SU-DHL-6 (cell line): ENCODE results near the gene CTTNBP2NL.
"Not testable (repeated sequence)": the region's sequence is repeated elsewhere in the genome, so short reads cannot be mapped to it uniquely, and the experiment has no call there.

Source experiments
- H2AFZ ChIP-seq: fragments of 200-600 bp; sonication (generic); 2 replicates; pipeline ENCODE4 v1.6.1; 2014; ENCODE audit warnings: low read depth, mild to moderate bottlenecking, moderate library complexity, mixed read lengths, antibody characterized with exemption, low read length; ENCODE audit not compliant: severe bottlenecking
- H3F3A ChIP-seq: fragments of 200-600 bp; shearing (Covaris generic); 2 replicates; pipeline ENCODE4 v1.6.0; 2016; ENCODE audit warnings: antibody characterized with exemption, mild to moderate bottlenecking; ENCODE audit not compliant: insufficient read depth
- H3K27ac ChIP-seq: fragments of 200-600 bp; sonication (generic); 2 replicates; pipeline ENCODE4 v1.5.1; 2016; ENCODE audit warnings: low read depth, mild to moderate bottlenecking, low read length, moderate library complexity, mixed read lengths
- H3K27me3 ChIP-seq: fragments of 200-600 bp; sonication (generic), shearing (Covaris generic); 2 replicates; pipeline ENCODE4 v1.6.0; 2014; ENCODE audit warnings: mild to moderate bottlenecking, low read length
- H3K36me3 ChIP-seq: fragments of 200-600 bp; sonication (generic); 2 replicates; pipeline ENCODE4 v1.6.1; 2014; ENCODE audit warnings: mild to moderate bottlenecking, low read length, mixed read lengths
- H3K4me2 ChIP-seq: fragments of 300-600, 200-600 bp; shearing (Covaris generic), sonication (generic); 2 replicates; pipeline ENCODE4 v1.6.0; 2014; ENCODE audit warnings: low read length, low read depth, mild to moderate bottlenecking; ENCODE audit not compliant: poor library complexity, severe bottlenecking
- H3K4me3 ChIP-seq: fragments of 200-600 bp; sonication (generic); 2 replicates; pipeline ENCODE4 v1.5.1; 2014; ENCODE audit warnings: antibody characterized with exemption, low read length, mild to moderate bottlenecking, mixed read lengths; ENCODE audit not compliant: insufficient read depth, poor library complexity, severe bottlenecking
- H3K79me2 ChIP-seq: fragments of 200-600 bp; sonication (generic); 2 replicates; pipeline ENCODE4 v1.6.1; 2014; ENCODE audit warnings: mild to moderate bottlenecking, low read length, moderate library complexity; ENCODE audit not compliant: insufficient read depth
- H3K9ac ChIP-seq: fragments of 200-600 bp; sonication (generic); 2 replicates; pipeline ENCODE4 v1.7.0; 2014; ENCODE audit warnings: mild to moderate bottlenecking, low read length
- H3K9me2 ChIP-seq: fragments of 200-600 bp; sonication (generic); replicated peaks from 2 replicates; pipeline ENCODE4 v1.6.1; 2014; ENCODE audit warnings: low read length; ENCODE audit not compliant: insufficient read depth
- H3K9me3 ChIP-seq: fragments of 200-600 bp; sonication (generic); 2 replicates; pipeline ENCODE4 v1.6.1; 2014; ENCODE audit warnings: low read length, mixed read lengths; ENCODE audit not compliant: insufficient read depth
- H4K20me1 ChIP-seq: fragments of 200-600 bp; sonication (generic); 2 replicates; pipeline ENCODE4 v1.6.1; 2014; ENCODE audit warnings: low read depth, mild to moderate bottlenecking, antibody characterized with exemption, low read length, moderate library complexity, mixed read lengths
- CTCF ChIP-seq: fragments of 200-600 bp; sonication (generic); IDR thresholded peaks from one replicate; pipeline ENCODE4 v1.5.1; 2017; ENCODE audit warnings: antibody characterized with exemption, mild to moderate bottlenecking, low read length, moderate library complexity; ENCODE audit not compliant: insufficient read depth, poor library complexity, severe bottlenecking
- EZH2phosphoT487 ChIP-seq: fragments of 200-600 bp; sonication (generic), shearing (Covaris generic); conservative IDR thresholded peaks from 2 replicates; pipeline ENCODE4 v1.6.1; 2018; ENCODE audit warnings: mild to moderate bottlenecking, antibody characterized with exemption, low read length, moderate library complexity, mixed read lengths

CTTNBP2NL gene

GRCh38 chr1:112386731-112387346 is 9.2 kb upstream of the CTTNBP2NL start:
- no peak overlapping the region for H3K9ac ChIP-seq
- TF ChIP-seq EZH2phosphoT487 (no peak), CTCF (no peak)
- H3F3A ChIP-seq, result no peaks in the 10 kb centered on the region
- H2AFZ ChIP-seq, result no peak overlapping the region
- no peaks in the 10 kb centered on the region for H3K79me2 ChIP-seq
- H3K4me3 ChIP-seq, result no peak overlapping the region
- no peaks in the 10 kb centered on the region for H3K9me3 ChIP-seq
- H3K9me2 ChIP-seq, result no peaks in the 10 kb centered on the region
- no peaks in the 10 kb centered on the region for H3K36me3 ChIP-seq
- no peaks in the 10 kb centered on the region for H4K20me1 ChIP-seq
- H3K27ac ChIP-seq, result no peak overlapping the region
- no peak overlapping the region for H3K4me2 ChIP-seq
- no peaks in the 10 kb centered on the region for H3K27me3 ChIP-seq

GRCh38 chr1:112387807-112388206 is 8.2 kb upstream of the CTTNBP2NL start:
- Histone ChIP-seq H2AFZ (no peak overlapping the region), H3K27ac (no peak overlapping the region), H3K9ac (no peak overlapping the region), H3K36me3 (no peaks in the 10 kb centered on the region), H3K9me3 (no peaks in the 10 kb centered on the region), H3K27me3 (no peaks in the 10 kb centered on the region), H3F3A (no peaks in the 10 kb centered on the region), H3K9me2 (no peaks in the 10 kb centered on the region), H3K79me2 (no peaks in the 10 kb centered on the region), H3K4me2 (no peak overlapping the region), H3K4me3 (no peak overlapping the region), H4K20me1 (no peaks in the 10 kb centered on the region)
- no peak for TF ChIP-seq CTCF
- TF ChIP-seq EZH2phosphoT487, result no peak

GRCh38 chr1:112388436-112388835 is 7.6 kb upstream of the CTTNBP2NL start:
- Histone ChIP-seq H3K4me3 (no peak overlapping the region), H3F3A (no peaks in the 10 kb centered on the region), H3K27ac (no peak overlapping the region), H3K9me3 (no peaks in the 10 kb centered on the region), H4K20me1 (no peaks in the 10 kb centered on the region), H3K79me2 (no peaks in the 10 kb centered on the region), H2AFZ (no peak overlapping the region), H3K4me2 (no peak overlapping the region), H3K9ac (no peak overlapping the region), H3K9me2 (no peaks in the 10 kb centered on the region), H3K27me3 (no peaks in the 10 kb centered on the region), H3K36me3 (no peaks in the 10 kb centered on the region)
- TF ChIP-seq CTCF (no peak), EZH2phosphoT487 (no peak)

GRCh38 chr1:112389689-112390088 is 6.3 kb upstream of the CTTNBP2NL start:
- H3K4me2 ChIP-seq, result no peak overlapping the region
- H3F3A ChIP-seq, result peaks cover 5% of the 10 kb centered on the region; the same call in 1 of the 2 replicates
- no peaks in the 10 kb centered on the region for H4K20me1 ChIP-seq
- H3K9me2 ChIP-seq, result no peaks in the 10 kb centered on the region
- no peak overlapping the region for H2AFZ ChIP-seq
- no peak overlapping the region for H3K9ac ChIP-seq
- H3K36me3 ChIP-seq, result no peaks in the 10 kb centered on the region
- no peaks in the 10 kb centered on the region for H3K27me3 ChIP-seq
- no peaks in the 10 kb centered on the region for H3K9me3 ChIP-seq
- H3K79me2 ChIP-seq, result no peaks in the 10 kb centered on the region
- TF ChIP-seq EZH2phosphoT487 (no peak), CTCF (no peak)
- no peak overlapping the region for H3K27ac ChIP-seq
- no peak overlapping the region for H3K4me3 ChIP-seq

- H3K36me3 ChIP-seq, H3K27ac ChIP-seq, H3K9ac ChIP-seq, H3K9me2 ChIP-seq, H3K4me2 ChIP-seq, H2AFZ ChIP-seq, H4K20me1 ChIP-seq, H3K9me3 ChIP-seq, H3K27me3 ChIP-seq, H3K79me2 ChIP-seq, H3K4me3 ChIP-seq: not testable (repeated sequence)
- peaks cover 11% of the 10 kb centered on the region; the same call in 1 of the 2 replicates for H3F3A ChIP-seq
Measured at GRCh38 chr1:112390335-112390734, 5.7 kb upstream of the CTTNBP2NL start.
